HepG2 (cell line): ENCODE results near the gene ARHGEF16. TPM values are rescaled to one million over a fixed set of nuclear protein-coding genes. Genes with fewer than 3 reads are reported as not detected.

ENCODE experiments used
- ADNP ChIP-seq: sonication (generic); formaldehyde crosslinking; IDR thresholded peaks from 2 replicates; pipeline ENCODE4 v1.4.0; 2020; ENCODE audit warnings: missing genetic modification reagents
- ARNTL ChIP-seq: sonication (generic); formaldehyde crosslinking; IDR thresholded peaks from 2 replicates; pipeline ENCODE4 v1.4.0; 2020; ENCODE audit warnings: mild to moderate bottlenecking, missing genetic modification reagents
- ATAD3A ChIP-seq: sonication (generic); formaldehyde crosslinking; IDR thresholded peaks from 2 replicates; pipeline ENCODE4 v1.4.0; 2020; ENCODE audit warnings: missing genetic modification reagents
- ATM ChIP-seq: fragments of 450-650 bp; IDR thresholded peaks from 2 replicates; pipeline ENCODE4 v1.7.1; 2017; ENCODE audit warnings: mild to moderate bottlenecking, borderline replicate concordance
- DPF2 ChIP-seq: sonication (generic); formaldehyde crosslinking; IDR thresholded peaks from 2 replicates; pipeline ENCODE4 v1.4.0; 2020; ENCODE audit warnings: mild to moderate bottlenecking, low read depth, missing genetic modification reagents, borderline replicate concordance
- JUNB ChIP-seq: sonication (generic); formaldehyde crosslinking; IDR thresholded peaks from 2 replicates; pipeline ENCODE4 v1.8.0; 2022; ENCODE audit warnings: missing genetic modification reagents, mild to moderate bottlenecking, borderline replicate concordance
- MBNL3 ChIP-seq: fragments of 250-450 bp; sonication (Bioruptor Pico); conservative IDR thresholded peaks from 2 replicates; pipeline ENCODE4 v1.8.0; 2022; ENCODE audit warnings: mild to moderate bottlenecking, inconsistent platforms
- NKX3-1 ChIP-seq: sonication (generic); formaldehyde crosslinking; IDR thresholded peaks from 2 replicates; pipeline ENCODE4 v1.5.0; 2020; ENCODE audit warnings: missing genetic modification reagents
- NR2F6 ChIP-seq, 2 experiments: IDR thresholded peaks; 2 replicates each; pipeline ENCODE4 v1.6.1; 2016; ENCODE audit warnings: antibody characterized with exemption in 1 of 2, mild to moderate bottlenecking in 1 of 2
- PAXIP1 ChIP-seq: sonication (generic); formaldehyde crosslinking; conservative IDR thresholded peaks from 2 replicates; pipeline ENCODE4 v1.4.0; 2020; ENCODE audit warnings: mild to moderate bottlenecking, missing genetic modification reagents, moderate library complexity
- SNRNP70 ChIP-seq: fragments of 200-400 bp; formaldehyde crosslinking; IDR thresholded peaks from 2 replicates; pipeline ENCODE4 v1.6.1; 2017; ENCODE audit warnings: mild to moderate bottlenecking, low read depth, low read length, moderate library complexity
- TIGD3 ChIP-seq: sonication (generic); formaldehyde crosslinking; IDR thresholded peaks from 2 replicates; pipeline ENCODE4 v1.5.1; 2020; ENCODE audit warnings: mild to moderate bottlenecking, missing genetic modification reagents, borderline replicate concordance
- ZMAT3 ChIP-seq: sonication (generic); formaldehyde crosslinking; conservative IDR thresholded peaks from 2 replicates; pipeline ENCODE4 v1.7.0; 2021; ENCODE audit warnings: missing genetic modification reagents
- ZNF101 ChIP-seq: sonication (generic); formaldehyde crosslinking; IDR thresholded peaks from 2 replicates; pipeline ENCODE4 v1.4.0; 2020; ENCODE audit warnings: mild to moderate bottlenecking, low read depth, missing genetic modification reagents, borderline replicate concordance
- ZNF616 ChIP-seq: sonication (generic); formaldehyde crosslinking; IDR thresholded peaks from 2 replicates; pipeline ENCODE4 v1.5.0; 2020; ENCODE audit warnings: low read depth, mild to moderate bottlenecking, missing genetic modification reagents
- ZNF747 ChIP-seq: sonication (generic); formaldehyde crosslinking; IDR thresholded peaks from 2 replicates; pipeline ENCODE4 v1.8.1; 2023; ENCODE audit warnings: missing genetic modification reagents, mild to moderate bottlenecking, borderline replicate concordance
- ZSCAN25 ChIP-seq: sonication (generic); formaldehyde crosslinking; IDR thresholded peaks from 2 replicates; pipeline ENCODE4 v1.8.0; 2022; ENCODE audit warnings: mild to moderate bottlenecking, missing genetic modification reagents
- polyA plus RNA-seq, 8 experiments: library from polyadenylated mRNA; depleted of rRNA in 3 of 8; stranded (reverse) in 7 of 8; unstranded in 1 of 8; fragments of >200 nt; fragmentation: Illumina TruSeq in 4 of 8; extraction: Trizol in 4 of 8; gene quantifications; 2 replicates each; pipeline versions ENCODE4 v1.2.1 to v1.2.3, GENCODE V29; 2011 to 2016; ENCODE audit warnings: low read depth in 4 of 8, missing spikeins in 1 of 8, mixed read lengths in 1 of 8; ENCODE audit not compliant: insufficient read depth in 1 of 8
- total RNA-seq, 5 experiments: library from RNA; depleted of rRNA; stranded (reverse); fragments of >200 nt; fragmentation: Illumina TruSeq; extraction: Trizol; gene quantifications; 2 replicates each; pipeline ENCODE4 v1.2.3, GENCODE V29; 2016; ENCODE audit warnings: low read depth in 1 of 5
- TF ChIP-seq, protein P1 (sequence below), 2 experiments: sonication (generic) in 1 of 2; formaldehyde crosslinking in 1 of 2; IDR thresholded peaks; 2 replicates each; pipeline versions ENCODE4 v1.5.1 to v1.6.1; 2011 to 2020; ENCODE audit warnings: borderline replicate concordance in 1 of 2, low read depth in 1 of 2, low read length in 1 of 2, mild to moderate bottlenecking in 1 of 2, missing genetic modification reagents in 1 of 2, moderate library complexity in 1 of 2
- TF ChIP-seq, protein P2 (sequence below): sonication (generic); formaldehyde crosslinking; IDR thresholded peaks from 2 replicates; pipeline ENCODE4 v1.4.0; 2020; ENCODE audit warnings: missing genetic modification reagents, borderline replicate concordance

Gene ARHGEF16
- total and polyA plus RNA-seq, 2 of the 13 experiments (the other 11 are each of a cell fraction or from before 2014, with no cell fraction given): 20.3 to 39.9 TPM

DNA sequence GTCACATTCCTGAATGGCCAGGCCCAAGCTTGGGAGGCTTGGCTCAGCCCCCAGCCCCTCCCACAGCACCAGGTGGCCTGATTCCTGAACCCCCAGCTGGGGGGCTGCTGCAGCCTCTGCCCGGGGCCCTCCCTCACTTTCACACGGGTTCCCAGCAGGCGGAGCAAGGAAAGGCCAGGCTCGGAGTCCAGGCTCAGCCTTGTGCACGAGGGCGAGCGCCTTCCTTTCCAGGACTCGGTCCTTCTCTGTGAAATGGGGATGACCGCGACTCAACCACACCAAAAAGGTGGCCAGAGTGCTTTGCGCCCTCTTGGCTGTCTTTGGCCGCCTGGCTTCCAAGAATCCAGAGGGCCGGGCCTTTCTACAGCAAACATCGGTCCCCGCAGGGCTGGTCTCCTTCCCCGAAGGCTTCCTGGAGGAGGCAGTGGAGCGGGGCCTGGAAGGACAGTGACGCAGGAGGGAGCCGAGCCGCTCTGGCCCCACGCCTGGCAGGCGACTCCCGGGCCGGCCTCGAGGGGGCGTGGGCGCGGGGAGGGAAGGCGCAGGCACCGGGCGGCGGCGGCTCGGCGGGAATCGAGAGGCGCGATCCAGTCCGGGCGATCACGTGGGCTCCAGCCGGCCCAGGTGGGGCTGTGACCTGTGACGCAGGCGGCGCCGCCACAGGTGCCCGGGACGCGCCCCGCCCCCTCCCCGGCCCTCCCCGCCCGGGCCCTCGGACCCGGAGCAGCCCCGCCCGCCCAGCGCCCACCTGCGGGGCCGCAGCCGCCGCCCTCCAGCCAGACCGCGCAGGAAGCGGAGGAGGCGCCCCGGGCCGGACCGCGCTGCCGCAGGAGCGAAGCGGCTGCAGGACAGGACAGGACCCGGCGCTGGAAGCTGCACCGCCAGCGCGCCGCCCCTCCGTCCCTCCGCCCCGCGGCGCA lies at the start of gene ARHGEF16 (continued):
- TF ChIP-seq JUNB (CRISPR knock-in tag) (no peak), ATAD3A (no peak), ZNF747 (no peak), ZSCAN25 (CRISPR knock-in tag) (no peak), NR2F6 (IDR thresholded peaks at IDR 0.05) (no peak), NR2F6 (CRISPR knock-in tag; IDR thresholded peaks at IDR 0.05) (peak; percentile 20; the same call in 1 of the 2 replicates), SNRNP70 (no peak), MBNL3 (CRISPR knock-in tag) (no peak), NKX3-1 (CRISPR knock-in tag) (peak; percentile 54; the same call in 1 of the 2 replicates), ZMAT3 (CRISPR knock-in tag) (no peak), ZNF101 (no peak), PAXIP1 (CRISPR knock-in tag) (no peak), ZNF616 (CRISPR knock-in tag) (no peak), ARNTL (CRISPR knock-in tag) (0 out of 2 replicates have a peak, but pooled peaks have one; percentile 9), TIGD3 (CRISPR knock-in tag) (0 out of 2 replicates have a peak, but pooled peaks have one; percentile 5), ATM (no peak), DPF2 (CRISPR knock-in tag) (no peak), ADNP (CRISPR knock-in tag) (peak; percentile 88)
- TF ChIP-seq, protein P1, sequence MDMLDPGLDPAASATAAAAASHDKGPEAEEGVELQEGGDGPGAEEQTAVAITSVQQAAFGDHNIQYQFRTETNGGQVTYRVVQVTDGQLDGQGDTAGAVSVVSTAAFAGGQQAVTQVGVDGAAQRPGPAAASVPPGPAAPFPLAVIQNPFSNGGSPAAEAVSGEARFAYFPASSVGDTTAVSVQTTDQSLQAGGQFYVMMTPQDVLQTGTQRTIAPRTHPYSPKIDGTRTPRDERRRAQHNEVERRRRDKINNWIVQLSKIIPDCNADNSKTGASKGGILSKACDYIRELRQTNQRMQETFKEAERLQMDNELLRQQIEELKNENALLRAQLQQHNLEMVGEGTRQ (IDR thresholded peaks at IDR 0.05; ENCODE audit: low read depth, low read length): peak; percentile 51
- TF ChIP-seq, protein P1 (CRISPR knock-in tag; IDR thresholded peaks at IDR 0.05; ENCODE audit: borderline replicate concordance): no peak
- TF ChIP-seq, protein P2, sequence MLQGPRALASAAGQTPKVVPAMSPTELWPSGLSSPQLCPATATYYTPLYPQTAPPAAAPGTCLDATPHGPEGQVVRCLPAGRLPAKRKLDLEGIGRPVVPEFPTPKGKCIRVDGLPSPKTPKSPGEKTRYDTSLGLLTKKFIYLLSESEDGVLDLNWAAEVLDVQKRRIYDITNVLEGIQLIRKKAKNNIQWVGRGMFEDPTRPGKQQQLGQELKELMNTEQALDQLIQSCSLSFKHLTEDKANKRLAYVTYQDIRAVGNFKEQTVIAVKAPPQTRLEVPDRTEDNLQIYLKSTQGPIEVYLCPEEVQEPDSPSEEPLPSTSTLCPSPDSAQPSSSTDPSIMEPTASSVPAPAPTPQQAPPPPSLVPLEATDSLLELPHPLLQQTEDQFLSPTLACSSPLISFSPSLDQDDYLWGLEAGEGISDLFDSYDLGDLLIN (CRISPR knock-in tag): peak; percentile 47; the same call in 1 of the 2 replicates
